ENCODE measurements around the gene ECE2. TPM values are rescaled to one million over a fixed set of nuclear protein-coding genes. Genes with fewer than 3 reads are reported as not detected.

Gene ECE2
- polyA plus RNA-seq, 3 donors, result 5.5 TPM; not detected in 2

DNA sequence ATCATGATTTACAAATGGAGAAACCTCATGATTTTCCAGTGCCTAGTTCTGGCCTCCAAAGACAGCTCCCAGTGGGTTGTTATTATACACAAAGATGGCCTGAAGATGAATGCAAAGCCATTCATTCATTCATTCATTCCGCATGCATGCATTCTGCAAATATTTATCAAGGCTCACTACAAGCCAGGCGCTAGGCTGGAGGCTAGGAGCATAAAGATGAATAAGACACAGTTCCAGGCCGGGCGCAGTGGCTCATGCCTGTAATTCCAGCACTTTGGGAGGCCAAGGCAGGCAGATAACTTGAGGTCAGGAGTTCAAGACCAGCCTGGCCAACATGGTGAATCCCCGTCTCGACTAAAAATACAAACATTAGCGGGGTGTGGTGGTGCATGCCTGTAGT lies 20.8 kb downstream of the ECE2 start:
- WGBS, 3 donors, result 76 to 85% (median 78%) methylated on average over 7 of the region's 7 CpGs
- H3K27ac ChIP-seq (ENCODE audit: low read depth, low read length), result no peak overlapping the region

DNA sequence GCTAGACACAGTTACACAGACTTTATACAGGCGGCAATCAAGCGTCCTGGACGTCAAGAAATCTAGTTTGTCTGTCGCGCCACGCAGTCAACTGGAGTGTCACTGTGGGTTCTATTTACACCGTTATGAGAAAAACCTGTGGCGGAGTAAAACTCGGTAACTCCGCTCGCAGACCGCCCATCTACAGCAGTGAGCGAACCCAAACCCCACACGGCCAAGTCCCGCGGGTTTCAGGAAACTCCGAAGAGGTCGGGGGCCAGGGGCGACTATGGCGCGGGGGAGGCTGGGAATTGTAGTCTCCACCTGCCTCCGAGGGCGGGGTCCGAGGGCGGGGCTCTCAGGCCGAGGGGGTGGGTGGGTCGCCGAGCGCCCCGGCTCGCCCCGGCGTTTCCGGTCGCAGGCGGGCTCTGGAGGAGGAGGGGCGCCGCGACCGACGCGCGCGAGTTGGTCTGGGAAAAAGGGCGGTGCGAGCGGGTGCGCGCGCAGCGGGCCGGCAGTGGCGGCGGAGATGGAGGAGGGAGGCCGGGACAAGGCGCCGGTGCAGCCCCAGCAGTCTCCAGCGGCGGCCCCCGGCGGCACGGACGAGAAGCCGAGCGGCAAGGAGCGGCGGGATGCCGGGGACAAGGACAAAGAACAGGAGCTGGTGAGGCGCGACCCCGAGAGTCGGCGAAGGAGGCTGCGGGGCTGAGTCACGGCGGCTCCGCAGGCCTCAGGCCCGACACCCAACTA lies 23.1 kb downstream of the ECE2 start, which contains the start of gene PSMD2:
TSS of gene PSMD2 (plus strand) at position 483 of the 729 bp plus-strand sequence. CDS start at position 509, 26 bp downstream.
- 0 to 1% (median 0%) methylated on average over 57 to 78 of the region's 78 CpGs for WGBS, 3 donors
- no peak within 1 kb of the TSS for H3K27ac ChIP-seq (ENCODE audit: low read depth, low read length)

DNA sequence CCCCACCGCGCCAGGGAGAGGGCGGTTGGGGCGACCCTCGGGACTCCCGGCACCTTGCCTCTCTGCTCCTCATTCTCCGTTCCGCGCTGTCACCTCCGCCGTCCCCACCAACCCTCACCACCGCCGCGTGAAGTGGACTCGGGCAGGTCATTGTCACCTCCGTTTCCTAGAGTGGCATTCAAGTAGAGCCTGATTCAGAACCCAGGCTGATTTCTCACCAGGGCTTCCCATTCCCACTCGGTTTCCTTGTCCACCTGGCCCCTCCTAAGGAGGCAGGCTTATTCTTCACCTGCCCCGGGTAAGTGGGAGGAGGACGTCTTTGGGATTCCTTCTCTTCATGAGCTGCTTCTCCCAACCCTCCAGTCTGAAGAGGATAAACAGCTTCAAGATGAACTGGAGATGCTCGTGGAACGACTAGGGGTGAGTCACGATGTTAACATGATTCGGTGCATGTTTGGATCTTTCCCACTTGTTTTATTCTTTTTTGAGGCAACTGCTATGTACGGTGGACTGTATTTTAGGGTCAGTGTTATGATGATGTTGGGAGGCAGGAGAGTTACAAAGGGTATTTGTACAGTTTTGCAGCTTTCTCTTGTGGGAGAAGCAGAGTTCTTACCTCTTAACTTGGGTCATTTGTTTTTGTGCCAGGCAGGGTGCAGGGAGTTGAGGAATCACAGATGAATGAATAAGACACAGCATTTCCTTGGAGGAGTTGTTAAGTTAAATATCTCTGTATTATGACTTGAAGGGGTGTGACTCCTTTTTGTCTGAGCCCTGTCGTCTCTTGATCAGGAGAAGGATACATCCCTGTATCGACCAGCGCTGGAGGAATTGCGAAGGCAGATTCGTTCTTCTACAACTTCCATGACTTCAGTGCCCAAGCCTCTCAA lies 23.9 kb downstream of the ECE2 start:
- H3K27ac ChIP-seq (ENCODE audit: low read depth, low read length), result no peak overlapping the region
- WGBS, 3 donors, result 16 to 18% (median 17%) methylated on average over 27 to 29 of the region's 29 CpGs

DNA sequence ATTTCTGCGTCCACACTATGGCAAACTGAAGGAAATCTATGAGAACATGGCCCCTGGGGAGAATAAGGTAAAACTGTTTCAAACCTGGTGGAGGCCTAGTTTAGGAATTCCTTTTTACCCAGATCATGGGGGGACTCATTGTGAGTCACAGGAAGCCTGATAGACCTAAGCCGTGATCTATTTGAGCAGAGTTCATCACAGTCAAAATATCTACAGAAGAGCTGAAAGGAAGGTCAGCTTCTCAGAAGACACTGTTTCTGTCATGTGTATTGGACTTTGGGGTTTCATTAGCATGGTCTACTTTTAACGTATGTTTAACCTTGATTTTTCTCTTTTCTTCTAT lies 24.5 kb downstream of the ECE2 start:
- 70 to 84% (median 72%) methylated on average over 3 of the region's 3 CpGs for WGBS, 3 donors
- no peak overlapping the region for H3K27ac ChIP-seq (ENCODE audit: low read depth, low read length)

DNA sequence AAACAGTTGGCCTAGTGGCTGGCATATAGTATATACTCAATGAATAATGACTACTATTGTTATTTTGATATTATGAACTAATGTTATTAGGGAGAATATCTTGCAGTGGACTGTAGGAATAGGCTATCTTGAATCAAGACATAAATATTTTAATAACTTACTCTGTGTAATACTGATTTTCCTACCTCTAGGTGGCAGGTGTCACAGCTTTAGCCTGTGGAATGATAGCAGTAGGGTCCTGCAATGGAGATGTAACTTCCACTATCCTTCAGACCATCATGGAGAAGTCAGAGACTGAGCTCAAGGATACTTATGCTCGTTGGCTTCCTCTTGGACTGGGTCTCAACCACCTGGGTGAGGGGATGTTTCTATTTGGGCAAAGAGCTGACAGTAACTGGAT lies 29.8 kb downstream of the ECE2 start:
- WGBS, 3 donors, result 54 to 69% (median 58%) methylated on average over 1 of the region's 1 CpG
- no peak overlapping the region for H3K27ac ChIP-seq (ENCODE audit: low read depth, low read length)

- WGBS, 3 donors, result 82 to 95% (median 94%) methylated on average over 4 of the region's 4 CpGs
- no peak overlapping the region for H3K27ac ChIP-seq (ENCODE audit: low read depth, low read length)
These were observed 30.6 kb downstream of the ECE2 start for GRCh38 chr3:184306341-184306972.

GRCh38 chr3:184307915-184308314 lies 32.1 kb downstream of the ECE2 start:
- 92 to 94% (median 94%) methylated on average over 9 of the region's 9 CpGs for WGBS, 3 donors
- no peak overlapping the region for H3K27ac ChIP-seq (ENCODE audit: low read depth, low read length)

DNA sequence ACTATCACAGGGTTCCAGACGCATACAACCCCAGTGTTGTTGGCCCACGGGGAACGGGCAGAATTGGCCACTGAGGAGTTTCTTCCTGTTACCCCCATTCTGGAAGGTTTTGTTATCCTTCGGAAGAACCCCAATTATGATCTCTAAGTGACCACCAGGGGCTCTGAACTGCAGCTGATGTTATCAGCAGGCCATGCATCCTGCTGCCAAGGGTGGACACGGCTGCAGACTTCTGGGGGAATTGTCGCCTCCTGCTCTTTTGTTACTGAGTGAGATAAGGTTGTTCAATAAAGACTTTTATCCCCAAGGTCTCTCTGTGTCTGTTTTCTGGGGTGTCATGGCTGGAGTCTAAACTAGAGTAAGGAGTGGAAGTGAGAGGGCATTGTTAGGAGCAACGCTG lies 32.9 kb downstream of the ECE2 start:
- WGBS, 3 donors, result 73 to 76% (median 74%) methylated on average over 7 of the region's 7 CpGs
- no peak overlapping the region for H3K27ac ChIP-seq (ENCODE audit: low read depth, low read length)

DNA sequence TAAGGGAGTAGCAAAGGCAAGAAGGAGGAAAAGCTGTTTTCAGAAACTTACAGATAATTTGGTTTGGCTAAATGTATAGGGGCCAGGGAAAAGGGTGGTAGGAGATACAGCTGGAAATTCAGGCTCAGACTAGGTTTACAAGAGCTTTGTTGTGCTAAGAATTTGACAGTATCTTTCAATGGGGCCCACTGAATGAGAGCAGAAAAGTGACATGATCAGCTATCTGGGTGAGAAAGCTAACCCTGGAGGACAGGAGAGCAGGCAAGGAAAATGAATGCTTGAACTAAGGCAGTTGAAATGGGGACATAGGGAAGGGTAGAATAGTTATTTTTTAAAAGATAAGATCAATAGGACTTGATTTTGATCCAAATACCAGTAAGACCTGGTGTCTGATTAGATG lies 35.8 kb downstream of the ECE2 start:
- no peak overlapping the region for H3K27ac ChIP-seq (ENCODE audit: low read depth, low read length)

DNA sequence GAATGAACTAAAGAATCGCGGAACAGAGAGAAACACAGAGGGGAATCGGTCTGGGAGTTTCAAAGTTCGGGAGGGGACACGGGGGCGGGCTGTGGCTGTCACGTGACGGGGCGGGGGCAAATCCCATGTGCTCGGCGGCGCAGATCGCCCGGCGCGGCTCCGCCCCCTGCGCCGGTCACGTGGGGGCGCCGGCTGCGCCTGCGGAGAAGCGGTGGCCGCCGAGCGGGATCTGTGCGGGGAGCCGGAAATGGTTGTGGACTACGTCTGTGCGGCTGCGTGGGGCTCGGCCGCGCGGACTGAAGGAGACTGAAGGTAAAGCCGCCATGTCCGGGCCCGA lies 38.5 kb downstream of the ECE2 start, which contains the start of gene EIF4G1:
TSS of gene EIF4G1 (plus strand) at position 244 of the 337 bp plus-strand sequence. CDS start 1,191 bp downstream, outside the sequence.
- peak within 1 kb of the TSS; percentile 98 for H3K27ac ChIP-seq (ENCODE audit: low read depth, low read length)
- 0% methylated on average over 27 to 40 of the region's 40 CpGs for WGBS, 3 donors

- H3K27ac ChIP-seq (ENCODE audit: low read depth, low read length), result peak overlapping the region; percentile 98
- 1 to 2% (median 1%) methylated on average over 40 to 86 of the region's 89 CpGs for WGBS, 3 donors
These were observed 39.1 kb downstream of the ECE2 start for GRCh38 chr3:184314700-184315542.

GRCh38 chr3:184315543-184315867 lies 39.7 kb downstream of the ECE2 start:
- WGBS, 3 donors, result 6 to 15% (median 9%) methylated on average over 6 of the region's 6 CpGs
- peak overlapping the region; percentile 43 for H3K27ac ChIP-seq (ENCODE audit: low read depth, low read length)

- H3K27ac ChIP-seq (ENCODE audit: low read depth, low read length), result peak overlapping the region; percentile 43
- WGBS, 3 donors, result 16 to 48% (median 41%) methylated on average over 15 to 16 of the region's 16 CpGs
These were observed 40.2 kb downstream of the ECE2 start for GRCh38 chr3:184315871-184316661.

GRCh38 chr3:184316792-184317191 lies 41.0 kb downstream of the ECE2 start:
- H3K27ac ChIP-seq (ENCODE audit: low read depth, low read length), result no peak overlapping the region
- WGBS, 3 donors, result 55 to 84% (median 78%) methylated on average over 7 of the region's 7 CpGs

DNA sequence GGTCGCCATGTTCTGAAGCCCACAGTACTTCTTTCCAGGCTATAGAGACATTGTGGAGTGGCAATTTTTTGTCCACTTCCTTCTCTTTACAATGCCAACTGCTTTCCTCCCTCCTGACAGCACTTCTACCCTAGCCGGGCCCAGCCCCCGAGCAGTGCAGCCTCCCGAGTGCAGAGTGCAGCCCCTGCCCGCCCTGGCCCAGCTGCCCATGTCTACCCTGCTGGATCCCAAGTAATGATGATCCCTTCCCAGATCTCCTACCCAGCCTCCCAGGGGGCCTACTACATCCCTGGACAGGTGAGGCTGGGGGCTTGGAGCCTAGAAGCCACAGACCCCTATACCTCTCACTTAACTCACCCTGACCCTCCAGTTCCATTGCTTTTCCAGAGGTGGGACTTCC lies 41.4 kb downstream of the ECE2 start:
- H3K27ac ChIP-seq (ENCODE audit: low read depth, low read length), result no peak overlapping the region
- WGBS, 3 donors, result 49 to 65% (median 51%) methylated on average over 5 of the region's 5 CpGs

DNA sequence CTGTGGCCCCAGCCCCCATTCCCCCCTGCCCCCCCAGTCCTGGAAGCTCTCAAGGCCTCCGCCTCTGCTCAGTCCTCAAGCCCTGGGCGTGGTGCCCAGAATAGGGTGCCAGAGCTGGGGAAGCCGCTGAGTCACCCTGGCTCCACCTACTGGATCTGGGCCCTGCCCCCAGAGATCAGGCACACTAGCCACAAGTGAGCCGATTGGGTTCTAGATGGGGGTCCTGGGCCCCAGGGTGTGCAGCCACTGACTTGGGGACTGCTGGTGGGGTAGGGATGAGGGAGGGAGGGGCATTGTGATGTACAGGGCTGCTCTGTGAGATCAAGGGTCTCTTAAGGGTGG lies 44.3 kb downstream of the ECE2 start:
- 3 to 12% (median 8%) methylated on average over 3 to 4 of the region's 4 CpGs for WGBS, 3 donors
- peak overlapping the region; percentile 45 for H3K27ac ChIP-seq (ENCODE audit: low read depth, low read length)

GRCh38 chr3:184321666-184322065 lies 45.8 kb downstream of the ECE2 start:
- no peak overlapping the region for H3K27ac ChIP-seq (ENCODE audit: low read depth, low read length)

More at GRCh38 chr3:184321666-184322065, 45.8 kb downstream of the ECE2 start:
- WGBS, 3 donors, result 75 to 89% (median 76%) methylated on average over 5 of the region's 5 CpGs

Data from adipose tissue (tissue), 3 donors.